Measurements from ENCODE around the gene TRABD2B. TPM values are rescaled to one million over a fixed set of nuclear protein-coding genes. Genes with fewer than 3 reads are reported as not detected.

The TRABD2B gene
- total RNA-seq, 1 donor from 2014 or later: 0.89 TPM

GRCh38 chr1:47872886-47873285 is 124.3 kb downstream of the TRABD2B start:
- H3K36me3 Mint-ChIP-seq (ENCODE audit: low read depth, unreplicated experiment): peaks cover 2% of the 10 kb centered on the region
- Histone ChIP-seq H3K4me3 (ENCODE audit: insufficient read depth, low read depth, low read length) (no peak overlapping the region), H3K36me3 (ENCODE audit: insufficient read depth, low read length) (no peaks in the 10 kb centered on the region), H3K4me1 (ENCODE audit: insufficient read depth, low read length) (no peaks in the 10 kb centered on the region), H3K9me3 (ENCODE audit: insufficient read depth, low read depth, low read length) (no peaks in the 10 kb centered on the region), H3K4me2 (ENCODE audit: low read length) (no peak overlapping the region), H3K9ac (ENCODE audit: low read length) (no peak overlapping the region), H3K79me2 (ENCODE audit: insufficient read depth, low read length) (no peaks in the 10 kb centered on the region), H3K27me3 (ENCODE audit: insufficient read depth, low read length) (peaks cover 5% of the 10 kb centered on the region), H2AFZ (ENCODE audit: low read depth, low read length) (no peak overlapping the region), H4K20me1 (ENCODE audit: insufficient read depth, low read length) (no peaks in the 10 kb centered on the region), H3K27ac (ENCODE audit: low read depth, low read length) (no peak overlapping the region)
- no peak overlapping the region for H3K4me3 Mint-ChIP-seq (ENCODE audit: unreplicated experiment)
- DNase-seq (ENCODE audit: low read depth): no peak
- H3K4me1 Mint-ChIP-seq (ENCODE audit: low read depth, unreplicated experiment): peaks cover 36% of the 10 kb centered on the region
- no peak for TF ChIP-seq EZH2 (IDR thresholded peaks at IDR 0.05; ENCODE audit: insufficient read depth, low read length)
- TF ChIP-seq CTCF (IDR thresholded peaks at IDR 0.05; ENCODE audit: insufficient read depth, low read depth, low read length): no peak
- FAIRE-seq: no peak
- no peak overlapping the region for H3K27ac Mint-ChIP-seq (ENCODE audit: unreplicated experiment)
- peaks cover 2% of the 10 kb centered on the region for H3K9me3 Mint-ChIP-seq (ENCODE audit: unreplicated experiment)
- H3K27me3 Mint-ChIP-seq (ENCODE audit: low read depth, unreplicated experiment): peaks cover 9% of the 10 kb centered on the region

- Histone ChIP-seq H3K79me2 (ENCODE audit: insufficient read depth, low read length) (no peaks in the 10 kb centered on the region), H2AFZ (ENCODE audit: low read depth, low read length) (no peak overlapping the region), H3K4me1 (ENCODE audit: insufficient read depth, low read length) (no peaks in the 10 kb centered on the region), H3K4me3 (ENCODE audit: insufficient read depth, low read depth, low read length) (no peak overlapping the region), H4K20me1 (ENCODE audit: insufficient read depth, low read length) (no peaks in the 10 kb centered on the region), H3K9me3 (ENCODE audit: insufficient read depth, low read depth, low read length) (no peaks in the 10 kb centered on the region), H3K27me3 (ENCODE audit: insufficient read depth, low read length) (peaks cover 5% of the 10 kb centered on the region), H3K9ac (ENCODE audit: low read length) (no peak overlapping the region), H3K27ac (ENCODE audit: low read depth, low read length) (no peak overlapping the region), H3K4me2 (ENCODE audit: low read length) (no peak overlapping the region), H3K36me3 (ENCODE audit: insufficient read depth, low read length) (no peaks in the 10 kb centered on the region)
- Mint-ChIP-seq H3K27me3 (ENCODE audit: low read depth, unreplicated experiment) (peaks cover 16% of the 10 kb centered on the region), H3K36me3 (ENCODE audit: low read depth, unreplicated experiment) (peaks cover 2% of the 10 kb centered on the region), H3K9me3 (ENCODE audit: unreplicated experiment) (peaks cover 2% of the 10 kb centered on the region), H3K4me3 (ENCODE audit: unreplicated experiment) (no peak overlapping the region), H3K27ac (ENCODE audit: unreplicated experiment) (peak overlapping the region; percentile 89), H3K4me1 (ENCODE audit: low read depth, unreplicated experiment) (peaks cover 36% of the 10 kb centered on the region)
- FAIRE-seq (no peak), DNase-seq (ENCODE audit: low read depth) (no peak)
- TF ChIP-seq EZH2 (IDR thresholded peaks at IDR 0.05; ENCODE audit: insufficient read depth, low read length): no peak
- TF ChIP-seq CTCF (IDR thresholded peaks at IDR 0.05; ENCODE audit: insufficient read depth, low read depth, low read length): no peak
Observed at GRCh38 chr1:47871799-47872353, 125.3 kb downstream of the TRABD2B start.

- Mint-ChIP-seq H3K27me3 (ENCODE audit: low read depth, unreplicated experiment) (peaks cover 20% of the 10 kb centered on the region), H3K36me3 (ENCODE audit: low read depth, unreplicated experiment) (peaks cover 2% of the 10 kb centered on the region), H3K4me1 (ENCODE audit: low read depth, unreplicated experiment) (peaks cover 32% of the 10 kb centered on the region), H3K9me3 (ENCODE audit: unreplicated experiment) (peaks cover 2% of the 10 kb centered on the region), H3K4me3 (ENCODE audit: unreplicated experiment) (no peak overlapping the region), H3K27ac (ENCODE audit: unreplicated experiment) (peak overlapping the region; percentile 89)
- DNase-seq (ENCODE audit: low read depth) (no peak), FAIRE-seq (no peak)
- no peaks in the 10 kb centered on the region for H4K20me1 ChIP-seq (ENCODE audit: insufficient read depth, low read length)
- H3K4me1 ChIP-seq (ENCODE audit: insufficient read depth, low read length): no peaks in the 10 kb centered on the region
- no peaks in the 10 kb centered on the region for H3K9me3 ChIP-seq (ENCODE audit: insufficient read depth, low read depth, low read length)
- no peak overlapping the region for H3K4me2 ChIP-seq (ENCODE audit: low read length)
- H3K4me3 ChIP-seq (ENCODE audit: insufficient read depth, low read depth, low read length): no peak overlapping the region
- H3K79me2 ChIP-seq (ENCODE audit: insufficient read depth, low read length): no peaks in the 10 kb centered on the region
- H3K9ac ChIP-seq (ENCODE audit: low read length): no peak overlapping the region
- TF ChIP-seq EZH2 (IDR thresholded peaks at IDR 0.05; ENCODE audit: insufficient read depth, low read length) (no peak), CTCF (IDR thresholded peaks at IDR 0.05; ENCODE audit: insufficient read depth, low read depth, low read length) (no peak)
- no peak overlapping the region for H2AFZ ChIP-seq (ENCODE audit: low read depth, low read length)
- H3K27me3 ChIP-seq (ENCODE audit: insufficient read depth, low read length): peaks cover 2% of the 10 kb centered on the region
- no peak overlapping the region for H3K27ac ChIP-seq (ENCODE audit: low read depth, low read length)
- H3K36me3 ChIP-seq (ENCODE audit: insufficient read depth, low read length): no peaks in the 10 kb centered on the region
Observed at GRCh38 chr1:47870946-47871676, 126.1 kb downstream of the TRABD2B start.
